ENCODE data around the gene FGD2. TPM values are rescaled to one million over a fixed set of nuclear protein-coding genes. Genes with fewer than 3 reads are reported as not detected.
A peak's percentile ranks its signal among the peaks of the same experiment; 100 is the strongest.

FGD2 gene
- total and polyA plus RNA-seq, 3 donors from 2014 or later = 5.8 to 16.0 (median 7.0) TPM

DNA sequence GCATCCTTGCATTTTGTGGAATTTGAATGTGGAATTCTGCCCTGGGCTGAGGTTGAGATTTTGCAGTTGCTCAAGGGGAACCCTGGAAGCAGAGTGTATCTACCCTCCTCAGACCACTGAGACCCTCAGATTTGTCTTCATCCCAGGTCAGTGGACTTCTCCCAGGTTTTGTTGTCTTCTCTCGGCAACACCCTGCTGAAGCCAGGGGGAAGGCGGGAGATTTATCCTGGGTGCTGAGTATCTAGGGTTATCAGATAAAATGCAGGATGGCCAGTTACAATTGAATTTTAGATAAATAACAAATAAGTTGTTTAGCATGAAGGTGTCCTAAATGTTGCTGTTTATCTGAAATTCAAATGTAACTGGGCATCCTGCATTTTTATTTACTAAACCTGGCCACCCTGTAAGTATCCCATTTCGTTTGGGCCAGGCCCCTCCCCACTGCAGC, 43.0 kb downstream of the FGD2 start:
- no peak for DNase-seq
- no peaks in the 10 kb centered on the region for H3K36me3 ChIP-seq (ENCODE audit: low read depth, missing control alignments)
- no peak overlapping the region for H3K27ac ChIP-seq
- WGBS, 2 donors = 56 to 67% methylated on average over 3 of the region's 3 CpGs
- TF ChIP-seq POLR2A (IDR thresholded peaks at IDR 0.05) = no peak
- TF ChIP-seq, protein P1, sequence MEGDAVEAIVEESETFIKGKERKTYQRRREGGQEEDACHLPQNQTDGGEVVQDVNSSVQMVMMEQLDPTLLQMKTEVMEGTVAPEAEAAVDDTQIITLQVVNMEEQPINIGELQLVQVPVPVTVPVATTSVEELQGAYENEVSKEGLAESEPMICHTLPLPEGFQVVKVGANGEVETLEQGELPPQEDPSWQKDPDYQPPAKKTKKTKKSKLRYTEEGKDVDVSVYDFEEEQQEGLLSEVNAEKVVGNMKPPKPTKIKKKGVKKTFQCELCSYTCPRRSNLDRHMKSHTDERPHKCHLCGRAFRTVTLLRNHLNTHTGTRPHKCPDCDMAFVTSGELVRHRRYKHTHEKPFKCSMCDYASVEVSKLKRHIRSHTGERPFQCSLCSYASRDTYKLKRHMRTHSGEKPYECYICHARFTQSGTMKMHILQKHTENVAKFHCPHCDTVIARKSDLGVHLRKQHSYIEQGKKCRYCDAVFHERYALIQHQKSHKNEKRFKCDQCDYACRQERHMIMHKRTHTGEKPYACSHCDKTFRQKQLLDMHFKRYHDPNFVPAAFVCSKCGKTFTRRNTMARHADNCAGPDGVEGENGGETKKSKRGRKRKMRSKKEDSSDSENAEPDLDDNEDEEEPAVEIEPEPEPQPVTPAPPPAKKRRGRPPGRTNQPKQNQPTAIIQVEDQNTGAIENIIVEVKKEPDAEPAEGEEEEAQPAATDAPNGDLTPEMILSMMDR (IDR thresholded peaks at IDR 0.05) = no peak
- H3K4me3 ChIP-seq = no peak overlapping the region
- intact Hi-C loops (cut with DNase I; ENCODE audit: low total_unique reads) = no loop called here
- no peaks in the 10 kb centered on the region for H3K27me3 ChIP-seq
- H3K4me1 ChIP-seq = peaks cover 31% of the 10 kb centered on the region
- no peaks in the 10 kb centered on the region for H3K9me3 ChIP-seq

DNA sequence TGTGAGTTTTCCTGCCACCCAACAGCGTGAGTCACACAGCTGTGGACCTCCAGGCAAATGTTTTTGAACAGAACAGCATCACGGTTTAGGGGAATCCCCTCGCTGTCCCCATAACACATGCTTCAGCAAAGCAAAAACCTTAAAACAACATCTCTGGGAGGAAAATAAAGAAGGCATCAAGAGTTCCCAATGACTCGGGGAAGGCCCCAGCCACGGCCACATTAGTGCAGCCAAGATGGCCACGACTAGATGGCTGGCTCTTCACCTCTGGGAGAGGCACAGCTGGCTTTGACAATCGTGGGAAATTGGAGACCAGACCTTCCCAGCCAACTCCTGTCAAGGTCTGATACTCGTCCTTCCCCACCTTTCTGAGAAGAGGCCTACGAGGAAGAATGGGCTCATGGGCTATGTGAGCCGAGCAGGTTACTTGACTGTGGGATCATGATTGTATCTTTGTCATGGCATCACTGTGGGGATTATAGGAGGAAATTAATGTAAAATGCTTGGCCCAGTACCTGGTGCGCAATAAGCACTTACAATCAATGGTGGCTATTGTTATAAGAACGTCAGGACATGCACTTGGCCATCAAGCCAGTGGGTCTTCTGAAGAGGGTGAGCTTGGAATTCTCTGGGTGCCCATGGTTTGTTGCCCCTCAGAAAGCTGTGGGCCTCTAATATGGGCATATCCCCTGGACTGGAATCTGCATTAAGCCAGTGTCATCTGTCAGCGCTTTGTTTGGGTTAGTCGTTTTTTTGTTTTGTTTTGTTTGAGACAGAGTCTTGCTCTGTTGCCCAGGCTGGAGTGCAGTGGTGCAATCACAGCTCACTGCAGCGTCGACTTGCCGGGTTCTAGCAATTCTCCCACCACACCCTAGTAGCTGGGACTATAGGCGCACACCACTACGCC, 43.6 kb downstream of the FGD2 start:
- no peak for TF ChIP-seq POLR2A (IDR thresholded peaks at IDR 0.05)
- TF ChIP-seq, protein P1 (IDR thresholded peaks at IDR 0.05) = no peak
- Histone ChIP-seq H3K36me3 (ENCODE audit: low read depth, missing control alignments) (no peaks in the 10 kb centered on the region), H3K9me3 (no peaks in the 10 kb centered on the region), H3K27me3 (no peaks in the 10 kb centered on the region), H3K27ac (no peak overlapping the region), H3K4me3 (no peak overlapping the region), H3K4me1 (peaks cover 31% of the 10 kb centered on the region)
- WGBS, 2 donors = 73 to 80% methylated on average over 19 of the region's 19 CpGs
- peak; percentile 61 for DNase-seq
- intact Hi-C loops (cut with DNase I; ENCODE audit: low total_unique reads) = no loop called here

DNA sequence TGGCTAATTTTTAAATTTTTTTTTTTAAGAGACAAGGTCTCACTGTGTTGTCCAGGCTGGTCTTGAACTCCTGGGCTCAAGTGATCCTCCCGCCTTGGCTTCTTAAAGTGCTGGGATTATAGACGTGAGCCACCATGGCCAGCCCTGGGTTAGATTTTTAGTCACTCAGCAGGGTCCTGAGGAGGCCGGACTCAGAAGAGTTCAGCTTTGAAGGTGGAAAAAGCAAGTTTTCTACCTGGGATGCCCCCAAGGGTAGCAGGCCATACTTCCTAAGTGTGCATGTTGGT, 44.2 kb downstream of the FGD2 start:
- intact Hi-C loops (cut with DNase I; ENCODE audit: low total_unique reads) = loop anchor here (5.0 kb wide), 1 partner anchor 123 kb away; the partner anchor contains the start of gene PIM1
- Histone ChIP-seq H3K4me3 (no peak overlapping the region), H3K4me1 (peaks cover 31% of the 10 kb centered on the region), H3K27me3 (no peaks in the 10 kb centered on the region), H3K9me3 (no peaks in the 10 kb centered on the region), H3K36me3 (ENCODE audit: low read depth, missing control alignments) (no peaks in the 10 kb centered on the region), H3K27ac (no peak overlapping the region)
- 87 to 92% methylated on average over 3 of the region's 3 CpGs for WGBS, 2 donors
- TF ChIP-seq POLR2A (IDR thresholded peaks at IDR 0.05) = no peak
- TF ChIP-seq, protein P1 (IDR thresholded peaks at IDR 0.05) = no peak
- no peak for DNase-seq

DNA sequence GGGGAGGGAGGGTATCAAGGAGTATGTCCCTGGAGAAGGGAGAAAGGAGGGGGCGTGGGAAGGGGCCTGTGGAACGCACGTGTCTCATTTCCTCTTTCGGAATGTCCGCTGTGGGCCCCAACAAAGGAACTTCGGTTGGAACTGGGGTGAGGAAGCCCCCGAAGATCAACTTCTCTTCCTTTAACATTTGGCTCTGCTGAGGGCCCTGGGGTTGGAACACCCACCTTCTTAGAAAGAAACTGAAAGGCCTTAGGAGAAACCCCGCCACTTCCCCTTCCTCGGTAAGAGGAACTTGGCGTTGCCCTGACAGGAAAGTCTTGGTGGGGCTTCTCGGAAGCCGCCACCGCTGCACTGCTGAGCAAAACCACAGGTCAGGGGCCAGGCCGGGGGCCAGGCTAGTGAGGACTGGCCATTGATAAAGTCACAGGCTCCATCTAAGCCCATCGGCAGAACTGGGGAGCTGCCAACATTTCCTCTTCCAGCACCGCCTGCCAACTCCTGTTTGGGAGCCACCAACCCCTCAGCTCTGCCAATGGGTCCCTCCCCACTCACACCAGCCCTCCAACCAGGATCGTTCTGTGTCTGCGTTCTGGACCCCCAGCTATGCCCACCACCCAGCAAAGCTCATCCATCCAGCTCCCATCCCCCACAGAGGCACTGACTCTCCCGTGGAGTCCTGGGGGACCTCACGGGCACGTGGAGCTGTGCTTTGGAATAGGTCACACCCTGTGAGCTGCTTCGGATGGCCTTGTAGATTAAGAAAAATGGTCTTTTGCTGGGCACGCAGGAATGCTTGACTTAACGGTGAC, 44.8 kb downstream of the FGD2 start:
- H3K4me3 ChIP-seq = no peak overlapping the region
- H3K36me3 ChIP-seq (ENCODE audit: low read depth, missing control alignments) = no peaks in the 10 kb centered on the region
- peak; percentile 51 for DNase-seq
- H3K4me1 ChIP-seq = peaks cover 31% of the 10 kb centered on the region
- intact Hi-C loops (cut with DNase I; ENCODE audit: low total_unique reads) = loop anchor here (5.0 kb wide), 1 partner anchor 122 kb away; the partner anchor contains the start of gene PIM1
- 74 to 78% methylated on average over 21 to 24 of the region's 24 CpGs for WGBS, 2 donors
- H3K27ac ChIP-seq = no peak overlapping the region
- H3K27me3 ChIP-seq = no peaks in the 10 kb centered on the region
- TF ChIP-seq, protein P1 (IDR thresholded peaks at IDR 0.05) = no peak
- no peak for TF ChIP-seq POLR2A (IDR thresholded peaks at IDR 0.05)
- no peaks in the 10 kb centered on the region for H3K9me3 ChIP-seq

All from testis (tissue), 3 donors.